ENCODE measurements around the gene TERB1. TPM values are rescaled to one million over a fixed set of nuclear protein-coding genes. Genes with fewer than 3 reads are reported as not detected.
A peak's percentile ranks its signal among the peaks of the same experiment; 100 is the strongest.

Gene TERB1
- total and polyA plus RNA-seq, 2 of the 13 experiments (the other 11 are each of a cell fraction or from before 2014, with no cell fraction given) = not detected

- peak; percentile 93 for TF ChIP-seq E2F1 (CRISPR knock-in tag; IDR thresholded peaks at IDR 0.05)
- no peak; the same call in 1 of the 2 replicates for TF ChIP-seq ZZZ3 (CRISPR knock-in tag; IDR thresholded peaks at IDR 0.05; ENCODE audit: borderline replicate concordance)
- peak; percentile 90; the same call in 1 of the 2 replicates for TF ChIP-seq MTF1 (CRISPR knock-in tag; IDR thresholded peaks at IDR 0.05)
- TF ChIP-seq ESRRA (CRISPR knock-in tag; IDR thresholded peaks at IDR 0.05; ENCODE audit: low read depth) = peak; percentile 69
- TF ChIP-seq ZNF142 (CRISPR knock-in tag; IDR thresholded peaks at IDR 0.05) = peak; percentile 98
- peak; percentile 49; the same call in 1 of the 2 replicates for TF ChIP-seq KMT2B (CRISPR knock-in tag; IDR thresholded peaks at IDR 0.05)
- TF ChIP-seq MAX (IDR thresholded peaks at IDR 0.05) = peak; percentile 83
- peak; percentile 81; the same call in 1 of the 2 replicates for TF ChIP-seq ZBTB42 (CRISPR knock-in tag; IDR thresholded peaks at IDR 0.05)
- peak; percentile 79 for TF ChIP-seq YEATS2 (CRISPR knock-in tag; IDR thresholded peaks at IDR 0.05; ENCODE audit: borderline replicate concordance)
- no peak; the same call in 1 of the 2 replicates for TF ChIP-seq ZNF761 (CRISPR knock-in tag; conservative IDR thresholded peaks at IDR 0.05)
- TF ChIP-seq ZNF530 (CRISPR knock-in tag; IDR thresholded peaks at IDR 0.05; ENCODE audit: low read depth) = no peak
- TF ChIP-seq RBM39 (IDR thresholded peaks at IDR 0.05; ENCODE audit: low read depth, low read length, poor library complexity, severe bottlenecking) = no peak
- peak; percentile 97 for TF ChIP-seq ZNF256 (CRISPR knock-in tag; conservative IDR thresholded peaks at IDR 0.05)
- TF ChIP-seq SKIL (CRISPR knock-in tag; IDR thresholded peaks at IDR 0.05; ENCODE audit: borderline replicate concordance) = no peak
- 0 out of 2 replicates have a peak, but pooled peaks have one; percentile 33 for TF ChIP-seq ZBTB26 (CRISPR knock-in tag; IDR thresholded peaks at IDR 0.05; ENCODE audit: borderline replicate concordance)
Observed at GRCh38 chr16:66830422-66831404, 29.3 kb upstream of the TERB1 start, which contains the start of gene NAE1 (continued).
